Neuronal stem cell (in vitro differentiated cells): ENCODE measurements around the gene GINS2.

Experiments used
- DNase-seq: peaks from one replicate; pipeline ENCODE4 v3.0.0-alpha.2; 2013; ENCODE audit warnings: low spot score
- H2AFZ ChIP-seq: one replicate; pipeline ENCODE4 v1.6.1; 2013; ENCODE audit warnings: mild to moderate bottlenecking, low read length, inconsistent platforms
- H2AK5ac ChIP-seq: 2 replicates; pipeline ENCODE4 v1.6.1; 2013; ENCODE audit warnings: low read depth, mild to moderate bottlenecking, inconsistent platforms, low read length, moderate library complexity, mixed read lengths
- H2BK120ac ChIP-seq: 2 replicates; pipeline ENCODE4 v1.6.1; 2013; ENCODE audit warnings: low read depth, mild to moderate bottlenecking, inconsistent platforms, low read length, moderate library complexity, mixed read lengths
- H2BK12ac ChIP-seq: one replicate; pipeline ENCODE4 v1.6.1; 2013; ENCODE audit warnings: low read length, inconsistent platforms
- H2BK15ac ChIP-seq: 2 replicates; pipeline ENCODE4 v1.6.1; 2013; ENCODE audit warnings: mild to moderate bottlenecking, low read length, inconsistent platforms, mixed read lengths
- H2BK5ac ChIP-seq: one replicate; pipeline ENCODE4 v1.6.1; 2013; ENCODE audit warnings: inconsistent platforms, mild to moderate bottlenecking, low read length, moderate library complexity
- H3K14ac ChIP-seq: one replicate; pipeline ENCODE4 v1.6.1; 2013; ENCODE audit warnings: low read length, inconsistent platforms
- H3K18ac ChIP-seq: 2 replicates; pipeline ENCODE4 v1.6.1; 2013; ENCODE audit warnings: low read length, inconsistent platforms
- H3K23ac ChIP-seq: 2 replicates; pipeline ENCODE4 v1.6.1; 2013; ENCODE audit warnings: low read depth, mild to moderate bottlenecking, mixed read lengths, low read length, inconsistent platforms; ENCODE audit not compliant: poor library complexity
- H3K27ac ChIP-seq: replicated peaks from 3 replicates; pipeline ENCODE4 v1.5.1; 2013; ENCODE audit warnings: low read length, inconsistent platforms
- H3K27me3 ChIP-seq, 3 experiments: 2 replicates each; pipeline ENCODE4 v1.6.1; 2013; ENCODE audit warnings: low read length in 3 of 3, mild to moderate bottlenecking in 2 of 3, inconsistent platforms in 1 of 3, low read depth in 1 of 3, mixed read lengths in 1 of 3, moderate library complexity in 1 of 3; ENCODE audit not compliant: control insufficient read depth in 3 of 3, insufficient read depth in 3 of 3
- H3K36me3 ChIP-seq, 2 donors: replicated peaks in 1 of 2; 2 replicates each; pipeline ENCODE4 v1.6.1; 2013; ENCODE audit warnings: low read length in 2 of 2; ENCODE audit not compliant: control insufficient read depth in 2 of 2, insufficient read depth in 2 of 2
- H3K4ac ChIP-seq: 2 replicates; pipeline ENCODE4 v1.6.1; 2013; ENCODE audit warnings: inconsistent platforms, mild to moderate bottlenecking, low read length, moderate library complexity
- H3K4me1 ChIP-seq, 2 donors: 1 replicate in 1 of 2; 2 replicates in 1 of 2; pipeline ENCODE4 v1.6.1; 2013; ENCODE audit warnings: low read length in 2 of 2, low read depth in 1 of 2; ENCODE audit not compliant: control insufficient read depth in 2 of 2, insufficient read depth in 1 of 2
- H3K4me2 ChIP-seq: one replicate; pipeline ENCODE4 v1.6.1; 2013; ENCODE audit warnings: mild to moderate bottlenecking, low read length, inconsistent platforms; ENCODE audit not compliant: insufficient read depth, poor library complexity, severe bottlenecking
- H3K4me3 ChIP-seq, 2 donors: 2 replicates each; pipeline ENCODE4 v1.5.1; 2013; ENCODE audit warnings: low read length in 2 of 2, mild to moderate bottlenecking in 2 of 2, inconsistent platforms in 1 of 2, moderate library complexity in 1 of 2
- H3K79me1 ChIP-seq: one replicate; pipeline ENCODE4 v1.6.1; 2013; ENCODE audit warnings: low read depth, mild to moderate bottlenecking, inconsistent platforms, low read length, moderate library complexity
- H3K9ac ChIP-seq: one replicate; pipeline ENCODE4 v1.6.1; 2013; ENCODE audit warnings: mild to moderate bottlenecking, low read depth, low read length, inconsistent platforms; ENCODE audit not compliant: poor library complexity
- H3K9me3 ChIP-seq, 2 donors: replicated peaks in 1 of 2; 2 replicates each; pipeline versions ENCODE3 to v1.6.1; 2013; ENCODE audit warnings: low read length in 2 of 2, mild to moderate bottlenecking in 2 of 2, inconsistent platforms in 1 of 2, low read depth in 1 of 2, mixed read lengths in 1 of 2, moderate library complexity in 1 of 2; ENCODE audit not compliant: control insufficient read depth in 2 of 2, insufficient read depth in 1 of 2
- H4K8ac ChIP-seq: one replicate; pipeline ENCODE4 v1.6.1; 2013; ENCODE audit warnings: low read depth, mild to moderate bottlenecking, inconsistent platforms, low read length, moderate library complexity
- H4K91ac ChIP-seq: one replicate; pipeline ENCODE4 v1.6.1; 2013; ENCODE audit warnings: low read length, low read depth, mild to moderate bottlenecking, inconsistent platforms; ENCODE audit not compliant: poor library complexity
- WGBS, 2 donors: extraction: QIAGEN DNeasy Blood & Tissue Kit; methylation state at CpG; one replicate each; pipeline ENCODE4 v1.1.7; 2013; ENCODE audit warnings: missing lambda C conversion rate in 2 of 2, mixed read lengths in 1 of 2; ENCODE audit not compliant: insufficient read length in 2 of 2, insufficient replicate concordance in 1 of 2; ENCODE audit errors: extremely low coverage in 2 of 2; 5-methylcytosine and 5-hydroxymethylcytosine counted together

GINS2 gene

GRCh38 chr16:85645021-85645589 is 43.6 kb downstream of the GINS2 start:
- H3K4me1 ChIP-seq, result peaks cover 0 to 6% of the 10 kb centered on the region in 2 donors
- H3K4me3 ChIP-seq, result no peak overlapping the region
- no peaks in the 10 kb centered on the region for H3K9me3 ChIP-seq
- peak overlapping the region; percentile 67 for H2BK15ac ChIP-seq
- peak overlapping the region; percentile 57 for H3K18ac ChIP-seq
- peak overlapping the region; percentile 90 for H2BK12ac ChIP-seq
- no peak overlapping the region for H3K27ac ChIP-seq
- peak overlapping the region; percentile 94 for H2AK5ac ChIP-seq
- H3K79me1 ChIP-seq, result no peaks in the 10 kb centered on the region
- peak overlapping the region; percentile 85 for H3K23ac ChIP-seq
- H3K14ac ChIP-seq, result no peak overlapping the region
- no peak overlapping the region for H4K8ac ChIP-seq
- H2BK120ac ChIP-seq, result no peak overlapping the region
- no peak overlapping the region for H4K91ac ChIP-seq
- no peak overlapping the region for H2BK5ac ChIP-seq
- WGBS, 2 donors, result no CpG with 5 or more reads among the region's 19 CpGs
- H3K36me3 ChIP-seq, result peaks cover 0 to 63% of the 10 kb centered on the region in 2 donors
- no peak overlapping the region for H3K4ac ChIP-seq
- H2AFZ ChIP-seq, result no peak overlapping the region
- H3K27me3 ChIP-seq, result no peaks in the 10 kb centered on the region
- no peak overlapping the region for H3K4me2 ChIP-seq
- no peak for DNase-seq
- H3K9ac ChIP-seq, result peak overlapping the region; percentile 70

DNA sequence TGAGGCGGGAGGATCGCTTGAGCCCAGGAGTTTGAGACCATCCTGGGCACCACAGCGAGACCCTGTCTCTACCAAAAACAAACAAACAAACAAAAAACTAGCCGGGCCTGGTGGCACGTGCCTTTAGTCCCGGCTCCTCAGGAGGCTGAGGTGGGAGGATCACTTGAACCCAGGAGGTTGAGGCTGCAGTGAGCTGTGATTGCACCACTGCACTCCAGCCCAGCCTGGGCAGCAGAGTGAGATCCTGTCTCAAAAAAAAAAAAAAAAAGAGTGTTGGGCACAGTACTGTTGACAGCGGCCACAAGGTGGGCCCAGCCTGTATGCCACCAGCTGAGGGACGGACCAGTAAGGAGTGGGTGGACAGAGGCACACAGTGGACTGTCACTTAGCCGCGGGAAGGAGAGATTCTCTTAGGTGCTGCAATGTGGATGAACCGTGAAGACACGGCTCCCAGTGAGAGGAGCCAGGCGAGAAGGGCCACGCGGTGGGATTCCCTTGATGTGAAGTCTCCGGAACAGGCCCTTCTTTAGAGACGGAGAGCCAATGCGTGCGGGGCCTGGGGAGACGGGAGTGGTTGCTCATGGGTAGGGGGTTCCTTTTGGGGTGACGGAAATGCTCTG is 44.6 kb downstream of the GINS2 start:
- Histone ChIP-seq H3K9ac (no peak overlapping the region), H2BK5ac (no peak overlapping the region), H3K23ac (peak overlapping the region; percentile 80), H4K8ac (no peak overlapping the region), H2AFZ (no peak overlapping the region), H2AK5ac (peak overlapping the region; percentile 66), H3K4me1 (peaks cover 0 to 4% of the 10 kb centered on the region in 2 donors), H3K27me3 (no peaks in the 10 kb centered on the region), H3K36me3 (peaks cover 0 to 60% of the 10 kb centered on the region in 2 donors), H3K18ac (peak overlapping the region; percentile 57), H3K27ac (no peak overlapping the region), H3K4me3 (no peak overlapping the region), H3K14ac (no peak overlapping the region), H2BK12ac (peak overlapping the region; percentile 58), H4K91ac (no peak overlapping the region), H3K9me3 (no peaks in the 10 kb centered on the region), H2BK15ac (peak overlapping the region; percentile 58), H3K4ac (peak overlapping the region; percentile 76), H3K4me2 (no peak overlapping the region), H3K79me1 (no peaks in the 10 kb centered on the region), H2BK120ac (no peak overlapping the region)
- WGBS, 2 donors, result no CpG with 5 or more reads among the region's 21 CpGs
- no peak for DNase-seq

- no CpG with 5 or more reads among the region's 8 CpGs for WGBS, 2 donors
- Histone ChIP-seq H2BK5ac (peak overlapping the region; percentile 4), H3K4me1 (peaks cover 4 to 10% of the 10 kb centered on the region in 2 donors)
These were observed 45.1 kb downstream of the GINS2 start for GRCh38 chr16:85643631-85644030.

DNA sequence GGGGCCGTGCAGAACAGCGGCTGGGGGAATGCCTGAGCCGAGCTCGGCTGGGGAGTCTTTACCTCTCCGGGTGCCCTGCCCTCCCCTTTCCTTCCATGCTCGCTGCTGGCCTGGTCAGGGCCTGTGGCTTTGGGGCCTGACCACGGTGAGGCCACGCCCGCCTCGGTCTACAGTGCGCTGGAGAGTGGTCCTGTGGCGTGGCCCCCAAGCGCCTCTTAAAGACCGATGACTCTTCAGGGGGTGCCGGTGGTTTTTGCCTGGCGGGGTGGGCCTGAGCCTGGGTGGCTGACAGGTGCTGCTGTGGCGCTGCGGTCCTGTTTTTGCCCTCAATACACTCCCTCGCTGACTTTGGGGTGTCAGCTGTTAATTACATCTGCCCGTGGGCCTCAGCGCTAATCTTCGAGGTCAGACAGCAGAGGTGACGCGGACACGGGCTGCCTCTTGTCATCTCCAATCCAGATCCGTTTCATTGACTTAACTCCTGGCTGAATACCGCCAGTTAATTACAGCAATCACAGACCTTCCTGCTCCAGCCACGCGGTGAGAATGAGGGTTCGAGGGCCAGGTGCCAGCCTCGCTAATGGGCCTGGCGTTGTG is 45.9 kb downstream of the GINS2 start:
- Histone ChIP-seq H2AK5ac (peak overlapping the region; percentile 83), H3K18ac (peak overlapping the region; percentile 28), H3K14ac (peak overlapping the region; percentile 71), H4K8ac (no peak overlapping the region), H4K91ac (no peak overlapping the region), H3K4me3 (no peak overlapping the region), H2AFZ (no peak overlapping the region), H3K36me3 (peaks cover 0 to 52% of the 10 kb centered on the region in 2 donors), H2BK5ac (peak overlapping the region; percentile 4), H3K27me3 (no peaks in the 10 kb centered on the region), H3K9ac (peak overlapping the region; percentile 44), H3K27ac (no peak overlapping the region), H3K9me3 (no peaks in the 10 kb centered on the region), H3K4me2 (no peak overlapping the region), H2BK15ac (peak overlapping the region; percentile 39), H3K23ac (peak overlapping the region; percentile 65), H3K4me1 (peaks cover 8 to 16% of the 10 kb centered on the region in 2 donors), H2BK120ac (peak overlapping the region; percentile 16), H2BK12ac (no peak overlapping the region), H3K79me1 (peaks cover 2% of the 10 kb centered on the region), H3K4ac (no peak overlapping the region)
- WGBS, 2 donors, result no CpG with 5 or more reads among the region's 32 CpGs
- DNase-seq, result no peak

More at GRCh38 chr16:85643631-85644030, 45.1 kb downstream of the GINS2 start:
- Histone ChIP-seq H3K4ac (no peak overlapping the region), H3K9me3 (no peaks in the 10 kb centered on the region), H2AK5ac (peak overlapping the region; percentile 66), H3K9ac (no peak overlapping the region), H3K36me3 (peaks cover 0 to 55% of the 10 kb centered on the region in 2 donors), H3K27ac (no peak overlapping the region), H3K18ac (no peak overlapping the region), H4K8ac (no peak overlapping the region), H2BK120ac (no peak overlapping the region), H2AFZ (no peak overlapping the region), H3K14ac (no peak overlapping the region), H3K4me3 (no peak overlapping the region), H4K91ac (no peak overlapping the region), H3K23ac (no peak overlapping the region), H3K79me1 (peaks cover 2% of the 10 kb centered on the region), H3K4me2 (no peak overlapping the region), H2BK15ac (peak overlapping the region; percentile 58), H2BK12ac (no peak overlapping the region), H3K27me3 (no peaks in the 10 kb centered on the region)
- DNase-seq, result no peak
